GM21367 (cell line): ENCODE data around the gene ZBTB46.
"Not testable (repeated sequence)": the region's sequence is repeated elsewhere in the genome, so short reads cannot be mapped to it uniquely, and the experiment has no call there.

Experiments used
- ATAC-seq: cut with Tn5 transposase; IDR thresholded peaks from one replicate; pipeline ENCODE4 v1.9.1; 2021; ENCODE audit not compliant: unreplicated experiment

The ZBTB46 gene

DNA sequence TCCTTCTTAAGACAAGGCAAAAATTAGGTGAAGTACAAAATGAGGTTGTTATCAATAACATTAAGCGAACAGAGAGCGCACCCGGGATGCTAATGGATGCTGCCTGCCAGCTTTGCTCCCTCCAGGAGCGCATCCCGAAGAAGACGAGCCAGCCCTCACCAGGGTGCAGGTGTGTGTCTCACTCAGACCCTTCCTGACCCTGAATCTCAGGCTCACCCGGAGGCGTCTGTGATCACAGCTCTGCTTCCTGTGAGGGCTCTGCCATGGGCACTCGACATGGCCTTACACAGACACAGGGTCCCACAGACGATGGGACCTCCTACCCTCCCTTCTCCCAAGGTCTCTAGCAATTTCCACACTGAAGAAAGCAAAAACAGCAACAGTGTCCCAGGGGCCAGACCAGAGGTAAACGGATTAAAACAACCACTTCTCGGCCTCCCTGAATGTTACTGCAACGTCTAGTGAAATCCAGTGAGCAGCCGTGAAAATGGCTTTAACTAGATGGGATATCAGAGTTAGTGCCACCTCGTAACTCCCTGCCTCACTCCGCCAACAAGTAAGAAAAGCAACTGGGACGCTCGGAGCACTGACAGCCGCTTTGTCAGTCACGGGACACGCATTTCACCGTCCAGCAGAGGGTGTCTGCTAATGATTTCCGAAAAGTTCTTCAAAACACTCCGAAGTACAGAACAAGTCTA is 11.7 kb downstream of the ZBTB46 start:
- ATAC-seq, result no peak

- no peak for ATAC-seq
Measured at GRCh38 chr20:63815615-63816253, 15.3 kb downstream of the ZBTB46 start.

GRCh38 chr20:63814891-63815614 is 16.0 kb downstream of the ZBTB46 start:
- ATAC-seq, result no peak

DNA sequence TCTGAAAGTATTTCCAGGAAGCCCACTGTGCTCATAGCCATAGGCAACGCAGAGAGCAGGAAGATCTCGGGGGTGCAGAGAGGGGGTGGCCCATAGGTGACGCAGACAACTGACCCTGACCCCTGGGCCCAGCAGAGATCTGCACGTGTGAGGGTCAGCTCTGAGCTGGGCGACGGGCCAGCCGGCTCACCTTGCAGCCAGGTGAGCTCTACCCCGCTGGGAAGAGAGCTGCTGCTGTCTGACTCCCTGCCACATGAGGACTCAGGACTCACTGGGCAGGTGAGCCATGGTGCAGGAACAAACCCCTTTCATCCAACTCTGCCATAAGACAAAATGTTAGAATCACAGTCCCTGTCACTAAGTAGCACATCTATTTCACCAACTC is 19.6 kb downstream of the ZBTB46 start:
- ATAC-seq, result no peak

- ATAC-seq, result no peak
Measured at GRCh38 chr20:63810730-63811490, 20.2 kb downstream of the ZBTB46 start.

GRCh38 chr20:63809856-63810255 is 21.2 kb downstream of the ZBTB46 start:
- no peak for ATAC-seq

DNA sequence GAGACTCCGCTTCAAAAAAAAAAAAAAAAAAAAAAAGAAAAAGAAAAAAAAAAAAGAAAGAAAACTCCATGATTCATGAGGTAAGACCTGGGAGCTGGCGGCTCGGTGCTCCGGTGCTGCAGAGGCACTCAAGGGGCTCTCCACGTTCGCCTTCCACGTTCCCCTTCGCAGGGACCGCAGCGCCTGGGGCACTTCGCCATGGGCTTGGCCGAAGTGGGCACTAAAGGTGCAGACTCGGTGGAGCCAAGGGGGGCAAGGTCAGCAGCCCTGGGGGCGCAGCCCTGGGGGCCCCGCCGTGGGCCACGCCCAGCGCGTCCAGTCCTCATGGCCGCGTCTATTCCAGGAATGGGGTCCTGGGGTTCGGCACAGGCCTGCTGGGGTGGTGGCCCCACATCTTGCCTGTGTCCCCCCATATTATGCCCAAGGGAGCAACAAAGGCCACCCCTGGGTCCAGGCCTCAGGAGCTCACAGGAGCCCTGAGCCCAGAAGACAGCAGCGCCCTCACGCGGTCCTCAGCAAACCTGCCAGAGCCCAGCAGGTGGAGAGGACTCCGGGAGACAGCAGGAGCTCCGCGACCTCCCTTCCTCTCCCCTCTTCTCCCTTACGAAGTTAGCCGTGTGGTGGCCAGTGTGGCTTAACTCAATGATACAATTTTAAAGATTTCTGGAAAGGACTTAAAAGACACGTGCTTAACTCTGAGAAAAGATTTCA is 21.9 kb downstream of the ZBTB46 start:
- ATAC-seq, result no peak

- ATAC-seq, result no peak
Measured at GRCh38 chr20:63808145-63808724, 22.8 kb downstream of the ZBTB46 start.

- ATAC-seq, result no peak
Measured at GRCh38 chr20:63807654-63808053, 23.4 kb downstream of the ZBTB46 start.

DNA sequence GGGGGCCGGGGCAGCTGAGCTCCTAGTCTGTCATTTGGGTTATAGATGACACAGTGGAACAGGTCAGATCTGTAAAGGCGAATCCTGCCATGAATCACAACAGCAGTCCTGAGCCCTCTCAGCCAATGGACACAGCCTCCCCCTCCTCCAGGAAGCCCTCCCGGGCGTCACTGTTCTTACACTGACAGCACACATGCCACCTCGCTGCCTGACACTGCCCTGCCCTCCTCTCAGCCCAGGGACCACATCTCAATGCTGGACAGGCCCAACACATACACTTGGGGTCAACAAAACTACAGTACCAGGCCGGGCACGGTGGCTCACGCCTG is 26.8 kb downstream of the ZBTB46 start:
- ATAC-seq, result no peak

DNA sequence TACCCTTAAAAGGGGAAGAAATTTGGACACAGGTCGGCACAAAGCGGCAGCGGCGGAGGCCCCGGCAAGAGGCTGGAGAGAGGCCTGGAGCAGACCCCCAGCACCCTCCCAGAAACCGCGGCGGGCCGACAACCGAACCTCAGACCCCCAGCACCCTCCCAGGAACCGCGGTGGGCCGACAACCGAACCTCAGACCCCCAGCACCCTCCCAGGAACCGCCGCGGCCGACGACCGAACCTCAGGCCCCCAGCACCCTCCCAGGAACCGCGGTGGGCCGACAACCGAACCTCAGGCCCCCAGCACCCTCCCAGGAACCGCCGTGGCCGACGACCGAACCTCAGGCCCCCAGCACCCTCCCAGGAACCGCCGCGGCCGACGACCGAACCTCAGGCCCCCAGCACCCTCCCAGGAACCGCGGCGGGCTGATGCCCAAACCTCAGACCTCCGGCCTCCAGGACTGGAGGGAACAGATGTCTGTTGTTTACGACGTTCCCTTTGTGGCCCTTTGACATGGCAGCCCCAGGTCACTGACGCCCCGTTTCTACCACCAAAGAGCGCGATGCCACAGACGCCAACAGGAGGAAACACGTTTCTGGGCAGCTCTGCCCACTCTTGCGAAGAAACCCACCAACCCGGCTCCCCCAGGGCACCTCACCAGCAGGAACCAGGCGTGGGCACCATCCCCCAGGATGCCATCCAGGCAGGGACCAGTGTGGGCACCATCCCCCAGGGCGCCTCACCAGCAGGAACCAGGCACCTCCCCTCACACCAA is 28.4 kb downstream of the ZBTB46 start:
- no peak for ATAC-seq

GRCh38 chr20:63801174-63801573 is 29.9 kb downstream of the ZBTB46 start:
- ATAC-seq, result not testable (repeated sequence)

DNA sequence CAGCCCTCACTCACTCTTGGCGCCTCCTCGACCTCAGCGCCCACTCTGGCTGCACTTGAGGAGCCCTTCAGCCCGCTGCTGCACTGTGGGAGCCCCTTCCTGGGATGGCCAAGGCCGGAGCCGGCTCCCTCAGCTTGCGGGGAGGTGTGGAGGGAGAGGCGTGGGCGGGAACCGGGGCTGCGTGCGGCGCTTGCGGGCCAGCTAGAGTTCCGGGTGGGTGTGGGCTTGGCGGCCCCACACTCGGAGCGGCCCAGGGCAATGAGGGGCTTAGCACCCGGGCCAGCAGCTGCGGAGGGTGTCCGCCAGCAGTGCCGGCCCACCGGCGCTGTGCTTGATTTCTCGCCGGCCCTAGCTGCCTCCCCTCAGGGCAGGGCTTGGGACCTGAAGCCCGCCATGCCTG is 30.7 kb downstream of the ZBTB46 start:
- ATAC-seq, result not testable (repeated sequence)

- not testable (repeated sequence) for ATAC-seq
Measured at GRCh38 chr20:63799127-63799526, 31.9 kb downstream of the ZBTB46 start.

DNA sequence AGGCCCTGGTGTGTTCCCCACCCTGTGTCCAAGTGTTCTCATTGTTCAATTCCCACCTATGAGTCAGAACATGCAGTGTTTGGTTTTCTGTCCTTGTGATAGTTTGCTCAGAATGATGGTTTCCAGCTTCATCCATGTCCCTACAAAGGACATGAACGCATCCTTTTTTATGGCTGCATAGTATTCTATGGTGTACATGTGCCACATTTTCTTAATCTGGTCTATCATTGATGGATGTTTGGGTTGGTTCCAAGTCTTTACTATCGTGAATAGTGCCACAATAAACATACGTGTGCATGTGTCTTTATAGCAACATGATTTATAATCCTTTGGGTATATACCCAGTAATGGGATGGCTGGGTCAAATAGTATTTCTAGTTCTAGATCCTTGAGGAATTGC is 33.9 kb downstream of the ZBTB46 start:
- not testable (repeated sequence) for ATAC-seq

DNA sequence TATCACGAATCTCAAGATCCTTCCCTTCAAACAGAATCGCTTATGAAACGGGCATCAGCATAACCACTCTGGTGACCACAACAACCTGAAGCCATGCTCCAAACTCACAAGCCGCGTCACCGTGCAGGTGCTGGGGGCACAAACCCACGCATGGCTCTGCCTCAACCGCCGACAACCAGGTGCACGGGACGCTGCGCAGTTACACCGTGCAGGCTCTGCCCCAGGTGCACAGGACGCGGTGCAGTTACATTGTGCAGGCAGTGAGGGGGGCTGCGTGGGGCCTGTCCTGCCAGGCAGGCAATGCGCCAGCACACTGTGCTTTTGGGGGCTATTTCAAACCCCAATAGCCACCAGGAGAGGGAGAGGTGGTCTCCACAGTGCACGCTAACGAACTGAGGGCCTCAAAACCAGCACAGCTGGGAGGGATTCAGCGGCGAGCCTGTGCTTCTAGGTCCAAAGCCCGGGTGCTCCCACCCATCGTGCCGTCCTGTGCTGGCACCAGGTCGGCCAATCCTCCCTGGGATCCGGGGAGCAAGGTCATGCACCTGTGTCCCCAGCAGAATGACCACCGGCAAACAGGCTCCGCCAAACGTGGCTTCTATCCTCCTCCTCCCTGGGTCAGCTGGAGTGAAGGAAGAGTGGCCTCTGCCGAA is 35.8 kb downstream of the ZBTB46 start:
- no peak for ATAC-seq

DNA sequence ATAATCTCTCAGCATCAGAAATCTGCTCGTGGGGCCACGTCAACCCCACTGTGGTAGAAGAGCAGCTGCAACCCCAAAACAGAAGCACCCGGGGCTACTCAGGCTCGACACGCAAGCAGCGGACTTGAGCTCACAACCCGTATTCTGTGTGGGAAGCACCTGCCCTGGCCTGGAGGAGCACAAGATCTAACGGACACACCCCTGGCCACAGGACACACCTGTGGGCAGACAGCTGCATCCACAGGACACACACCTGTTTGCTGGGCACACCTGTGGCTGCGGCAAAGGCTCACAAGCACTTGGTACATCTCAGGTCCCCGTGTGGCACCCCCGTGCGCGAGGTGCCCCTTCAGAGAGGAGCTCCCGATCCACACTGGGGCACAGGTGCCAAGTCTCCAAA is 36.5 kb downstream of the ZBTB46 start:
- no peak for ATAC-seq

- no peak for ATAC-seq
Measured at GRCh38 chr20:63792866-63793265, 38.2 kb downstream of the ZBTB46 start.

GRCh38 chr20:63791497-63792156 is 39.4 kb downstream of the ZBTB46 start:
- ATAC-seq, result no peak
